Stimulated activated CD8-positive, alpha-beta memory T cell treated with anti-CD3 and anti-CD28 coated beads, Interleukin-4, amount 100 ng/mL, for 4 hours (primary cell): ENCODE measurements around the gene ARHGAP10.

ENCODE experiments used
- DNase-seq, 2 donors: peaks; one replicate each; pipeline ENCODE4 v3.0.0-alpha.2; 2020; ENCODE audit warnings: low read depth in 2 of 2, low spot score in 1 of 2

Gene ARHGAP10

GRCh38 chr4:147731580-147732517 lies at the start of gene ARHGAP10:
ARHGAP10 (plus strand) TSS chr4:147732088; CDS start chr4:147732302, 214 bp downstream.
- peak; percentile 49 to 63 for DNase-seq

GRCh38 chr4:147682755-147683154 lies 49.1 kb upstream of the ARHGAP10 start:
- DNase-seq, result no peak

- no peak for DNase-seq
Observed at GRCh38 chr4:147683188-147683591, 48.7 kb upstream of the ARHGAP10 start.

- peak; percentile 74 to 76 for DNase-seq
Observed at GRCh38 chr4:147683717-147684700, 47.9 kb upstream of the ARHGAP10 start, which contains the start of gene PRMT9. PRMT9 (minus strand) TSS chr4:147684163; CDS start chr4:147683987, 176 bp downstream.

GRCh38 chr4:147689067-147689466 lies 42.8 kb upstream of the ARHGAP10 start:
- DNase-seq, result no peak

- no peak for DNase-seq
Observed at GRCh38 chr4:147691820-147692219, 40.1 kb upstream of the ARHGAP10 start.

GRCh38 chr4:147693218-147693617 lies 38.7 kb upstream of the ARHGAP10 start:
- DNase-seq, result no peak

- DNase-seq, result no peak
Observed at GRCh38 chr4:147696866-147697265, 35.0 kb upstream of the ARHGAP10 start.

GRCh38 chr4:147704846-147705245 lies 27.0 kb upstream of the ARHGAP10 start:
- no peak for DNase-seq

- peak; percentile 27 to 33 for DNase-seq
Observed at GRCh38 chr4:147707892-147708672, 23.8 kb upstream of the ARHGAP10 start.

GRCh38 chr4:147709999-147710398 lies 21.9 kb upstream of the ARHGAP10 start:
- DNase-seq, result no peak

- DNase-seq, result no peak
Observed at GRCh38 chr4:147714575-147715401, 17.1 kb upstream of the ARHGAP10 start.

- no peak for DNase-seq
Observed at GRCh38 chr4:147717878-147718277, 14.0 kb upstream of the ARHGAP10 start.

- DNase-seq, result no peak
Observed at GRCh38 chr4:147723326-147723725, 8.6 kb upstream of the ARHGAP10 start.

GRCh38 chr4:147724468-147725201 lies 7.3 kb upstream of the ARHGAP10 start:
- DNase-seq, result no peak

GRCh38 chr4:147725673-147726072 lies 6.2 kb upstream of the ARHGAP10 start:
- no peak for DNase-seq

GRCh38 chr4:147727476-147728028 lies 4.3 kb upstream of the ARHGAP10 start:
- DNase-seq, result no peak

- DNase-seq, result no peak
Observed at GRCh38 chr4:147730333-147730732, 1.6 kb upstream of the ARHGAP10 start.
